ENCODE measurements around the gene KLF3.

DNA sequence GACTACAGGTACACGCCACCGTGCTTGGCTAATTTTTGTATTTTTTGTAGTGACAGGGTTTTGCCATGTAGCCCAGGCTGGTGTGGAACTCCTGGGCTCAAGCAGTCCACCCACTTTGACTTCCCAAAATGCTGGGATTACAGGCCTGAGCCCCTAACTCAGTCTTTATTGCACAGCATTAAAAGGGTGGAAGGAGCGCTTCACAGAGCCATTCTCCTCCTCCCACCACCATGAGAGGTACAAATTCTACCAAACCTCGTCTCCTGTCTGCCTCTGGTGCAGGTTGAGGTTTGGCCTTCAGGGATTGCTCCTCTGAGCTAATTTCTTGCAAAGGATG is 66.5 kb downstream of the KLF3 start:
- TF ChIP-seq, protein P1, sequence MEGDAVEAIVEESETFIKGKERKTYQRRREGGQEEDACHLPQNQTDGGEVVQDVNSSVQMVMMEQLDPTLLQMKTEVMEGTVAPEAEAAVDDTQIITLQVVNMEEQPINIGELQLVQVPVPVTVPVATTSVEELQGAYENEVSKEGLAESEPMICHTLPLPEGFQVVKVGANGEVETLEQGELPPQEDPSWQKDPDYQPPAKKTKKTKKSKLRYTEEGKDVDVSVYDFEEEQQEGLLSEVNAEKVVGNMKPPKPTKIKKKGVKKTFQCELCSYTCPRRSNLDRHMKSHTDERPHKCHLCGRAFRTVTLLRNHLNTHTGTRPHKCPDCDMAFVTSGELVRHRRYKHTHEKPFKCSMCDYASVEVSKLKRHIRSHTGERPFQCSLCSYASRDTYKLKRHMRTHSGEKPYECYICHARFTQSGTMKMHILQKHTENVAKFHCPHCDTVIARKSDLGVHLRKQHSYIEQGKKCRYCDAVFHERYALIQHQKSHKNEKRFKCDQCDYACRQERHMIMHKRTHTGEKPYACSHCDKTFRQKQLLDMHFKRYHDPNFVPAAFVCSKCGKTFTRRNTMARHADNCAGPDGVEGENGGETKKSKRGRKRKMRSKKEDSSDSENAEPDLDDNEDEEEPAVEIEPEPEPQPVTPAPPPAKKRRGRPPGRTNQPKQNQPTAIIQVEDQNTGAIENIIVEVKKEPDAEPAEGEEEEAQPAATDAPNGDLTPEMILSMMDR (IDR thresholded peaks at IDR 0.05; ENCODE audit: low read depth, low read length, poor library complexity, severe bottlenecking), result no peak
- TF ChIP-seq EZH2phosphoT487 (IDR thresholded peaks at IDR 0.05; ENCODE audit: borderline replicate concordance, low read length), result no peak
